ENCODE results near the gene SURF6.
"Not testable (repeated sequence)": the region's sequence is repeated elsewhere in the genome, so short reads cannot be mapped to it uniquely, and the experiment has no call there.

The SURF6 gene

GRCh38 chr9:133335924-133336811 is at the start of gene SURF6:
TSS of gene SURF6 (minus strand) at chr9:133336188. CDS start at chr9:133336132, 56 bp downstream.
- peak; percentile 68 for DNase-seq

DNA sequence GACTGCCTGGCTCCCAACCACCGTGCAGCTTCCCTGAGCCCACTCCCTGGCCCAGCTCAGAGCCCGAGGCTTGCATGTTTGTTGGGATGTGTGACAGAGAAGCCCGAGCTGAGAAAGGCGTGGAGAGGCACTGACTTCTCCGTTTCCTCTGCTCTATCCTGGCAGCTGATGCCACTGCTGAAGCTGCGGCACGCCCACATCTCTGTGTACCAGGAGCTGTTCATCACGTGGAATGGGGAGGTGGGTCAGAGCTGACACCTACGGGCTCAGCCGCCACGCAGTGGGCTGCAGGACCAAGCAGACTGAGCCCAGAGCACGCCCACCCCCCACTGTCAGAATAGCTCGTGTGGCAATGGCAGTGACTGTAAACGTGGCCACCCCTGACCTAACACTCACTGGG is 49.5 kb upstream of the SURF6 start:
- DNase-seq = no peak

DNA sequence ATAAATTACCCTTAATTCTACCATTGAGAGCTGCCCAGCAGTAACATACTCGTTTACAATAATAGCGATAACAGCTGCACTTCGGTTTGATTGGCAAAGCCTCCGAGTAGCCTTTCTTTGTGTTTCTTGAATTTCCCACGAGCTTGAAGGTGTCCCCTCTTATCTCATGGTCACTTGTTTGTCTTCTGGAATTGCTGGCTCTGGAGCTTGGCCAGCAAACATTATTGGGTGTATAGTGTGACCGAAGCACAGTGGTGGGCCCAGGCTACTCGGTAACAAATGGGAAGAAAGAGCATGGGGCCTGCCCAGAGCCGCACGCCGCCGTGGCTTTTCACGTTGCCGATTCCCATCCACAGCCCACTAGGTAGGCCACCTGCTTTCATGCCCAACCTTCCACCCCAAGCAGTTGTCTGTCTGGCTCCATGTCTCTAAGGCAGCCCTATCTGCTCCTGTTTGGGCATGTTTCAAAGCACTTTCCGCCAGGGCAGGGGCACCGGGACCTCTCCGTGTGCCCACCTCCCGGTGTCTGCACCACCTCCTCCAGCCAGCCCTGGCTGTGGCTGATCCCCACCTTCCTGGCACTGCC is 48.8 kb upstream of the SURF6 start:
- no peak for DNase-seq

DNA sequence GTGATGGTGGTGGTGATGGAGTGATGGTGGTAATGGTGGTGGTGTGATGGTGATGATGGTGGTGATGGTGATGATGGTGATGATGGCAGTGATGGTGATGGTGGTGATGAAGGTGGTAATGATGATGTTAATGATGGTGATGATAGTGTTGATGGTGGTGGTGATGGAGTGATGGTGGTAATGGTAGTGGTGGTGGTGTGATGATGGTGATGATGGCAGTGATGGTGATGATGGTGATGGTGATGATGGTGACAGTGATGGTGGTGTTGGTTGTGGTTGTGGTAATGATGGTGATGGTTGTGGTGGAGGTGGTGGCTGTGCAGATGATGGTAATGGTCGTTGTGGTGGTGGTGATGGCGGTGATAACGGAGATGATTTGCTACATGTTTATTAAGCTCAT is 47.5 kb upstream of the SURF6 start:
- DNase-seq = no peak

DNA sequence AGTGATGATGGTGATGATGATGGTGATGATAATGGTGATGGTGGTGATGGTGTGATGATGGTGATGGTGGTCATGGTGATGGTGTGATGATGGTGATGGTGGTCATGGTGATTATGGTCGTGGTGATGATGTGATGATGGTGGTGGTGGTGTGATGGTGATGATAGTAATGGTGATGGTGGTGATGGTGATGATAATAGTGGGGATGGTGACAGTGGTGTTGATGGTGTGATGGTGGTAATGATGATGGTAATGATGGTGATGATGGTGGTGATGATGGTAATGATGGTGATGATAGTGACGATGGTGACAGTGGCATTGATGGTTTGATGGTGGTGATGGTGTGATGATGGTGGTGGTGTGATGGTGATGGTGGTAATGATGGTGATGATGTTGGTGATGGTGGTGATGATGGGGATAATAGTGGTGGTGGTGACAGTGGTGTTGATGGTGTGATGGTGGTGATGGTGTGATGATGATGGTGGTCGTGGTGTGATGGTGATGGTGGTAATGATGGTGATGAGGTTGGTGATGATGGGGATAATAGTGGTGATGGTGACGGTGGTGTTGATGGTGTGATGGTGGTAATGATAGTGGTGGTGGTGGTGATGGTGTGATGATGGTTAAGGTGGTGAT is 46.6 kb upstream of the SURF6 start:
- no peak for DNase-seq

GRCh38 chr9:133380734-133381133 is 44.7 kb upstream of the SURF6 start:
- no peak for DNase-seq

DNA sequence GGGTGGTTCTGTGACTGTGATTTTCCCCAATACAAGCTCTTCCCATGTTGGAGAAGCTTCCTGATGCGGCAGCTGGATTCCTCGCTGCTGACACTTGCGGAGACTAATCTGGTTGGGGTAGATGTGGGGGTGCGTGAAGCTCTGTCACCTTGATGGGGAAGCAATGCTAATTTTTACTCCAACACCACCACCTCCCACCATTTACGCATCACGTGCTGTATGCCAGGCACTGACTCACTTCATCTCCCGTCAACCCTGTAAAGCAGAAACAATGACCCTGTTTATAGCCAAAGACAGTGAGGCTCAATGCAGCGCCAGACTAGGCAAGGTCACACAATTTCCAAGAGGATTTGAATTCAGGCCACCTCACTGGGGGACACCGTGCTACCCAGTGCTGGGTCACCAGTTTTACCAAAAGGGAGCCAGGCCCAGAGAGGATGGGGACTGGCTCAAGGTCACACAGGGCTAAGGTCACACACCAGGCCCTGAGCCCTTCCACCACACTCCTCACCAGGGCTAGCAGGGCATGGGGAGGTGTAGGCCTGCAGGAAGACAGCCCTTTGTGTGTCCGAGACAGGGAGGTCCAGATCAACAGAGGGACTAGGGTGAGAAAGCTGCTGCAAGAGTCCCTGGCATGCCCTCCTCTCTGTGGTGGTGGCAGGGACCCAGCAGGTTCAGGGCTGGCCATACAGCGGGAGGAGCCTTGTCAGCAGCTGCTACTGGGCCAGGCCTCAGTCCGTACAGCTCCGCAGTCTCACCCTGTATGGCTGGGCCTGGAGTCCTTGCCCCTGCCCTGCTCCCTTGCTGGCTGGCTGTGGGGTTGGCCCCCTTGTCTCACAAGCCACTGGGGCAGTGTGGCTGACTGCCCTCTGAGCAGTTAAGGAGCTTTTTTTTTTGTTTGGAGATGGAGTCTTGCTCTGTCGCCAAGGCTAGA is 43.4 kb upstream of the SURF6 start:
- DNase-seq = no peak

DNA sequence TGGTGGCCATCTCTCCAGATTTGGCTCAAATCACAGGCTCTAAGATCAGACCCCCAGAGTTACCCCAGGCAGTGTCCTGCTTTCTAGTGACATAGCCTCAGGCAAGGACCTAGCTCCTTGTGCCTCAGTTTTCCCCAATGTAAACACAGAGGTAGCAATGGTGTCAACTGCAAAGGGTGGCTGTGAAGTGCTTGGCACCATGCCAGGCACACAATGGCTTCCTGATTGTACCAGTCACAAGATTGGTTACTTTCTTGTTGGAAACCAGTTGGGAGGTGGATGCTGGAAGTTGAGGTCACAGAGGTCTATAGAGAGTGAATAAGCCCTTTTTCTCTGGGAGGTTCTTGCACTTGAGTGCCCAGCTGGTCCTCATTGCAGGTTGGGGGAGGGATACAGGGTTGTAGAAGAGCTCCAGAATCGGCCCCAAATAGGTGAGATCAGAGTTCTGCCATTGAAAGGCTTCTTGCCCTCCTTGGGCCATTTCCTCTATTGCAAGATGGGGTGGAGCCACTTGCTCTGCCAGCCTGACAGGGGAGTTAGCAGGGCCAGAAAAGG is 42.5 kb upstream of the SURF6 start:
- no peak for DNase-seq

DNA sequence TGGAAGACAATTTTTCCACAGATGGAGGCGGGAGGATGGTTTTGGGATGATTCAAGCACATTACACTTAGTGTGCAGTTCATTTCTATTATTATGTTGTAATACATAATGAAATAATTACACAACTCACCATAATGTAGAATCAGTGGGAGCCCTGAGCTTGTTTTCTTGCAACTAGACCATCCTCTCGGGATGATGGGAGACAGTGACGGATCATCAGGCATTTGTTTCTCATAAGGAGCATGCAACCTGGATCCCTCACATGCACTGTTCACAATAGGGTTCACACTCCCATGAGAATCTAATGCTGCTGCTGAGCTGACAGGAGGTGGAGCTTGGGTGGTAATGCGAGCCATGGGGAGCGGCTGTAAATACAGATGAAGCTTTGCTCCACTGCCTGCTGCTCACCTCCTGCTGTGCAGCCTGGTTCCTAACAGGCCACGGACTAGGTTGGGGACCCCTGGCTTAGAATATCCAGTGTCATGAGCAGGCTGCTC is 41.8 kb upstream of the SURF6 start:
- no peak for DNase-seq

- not testable (repeated sequence) for DNase-seq
Measured at GRCh38 chr9:133377280-133377679, 41.3 kb upstream of the SURF6 start.

DNA sequence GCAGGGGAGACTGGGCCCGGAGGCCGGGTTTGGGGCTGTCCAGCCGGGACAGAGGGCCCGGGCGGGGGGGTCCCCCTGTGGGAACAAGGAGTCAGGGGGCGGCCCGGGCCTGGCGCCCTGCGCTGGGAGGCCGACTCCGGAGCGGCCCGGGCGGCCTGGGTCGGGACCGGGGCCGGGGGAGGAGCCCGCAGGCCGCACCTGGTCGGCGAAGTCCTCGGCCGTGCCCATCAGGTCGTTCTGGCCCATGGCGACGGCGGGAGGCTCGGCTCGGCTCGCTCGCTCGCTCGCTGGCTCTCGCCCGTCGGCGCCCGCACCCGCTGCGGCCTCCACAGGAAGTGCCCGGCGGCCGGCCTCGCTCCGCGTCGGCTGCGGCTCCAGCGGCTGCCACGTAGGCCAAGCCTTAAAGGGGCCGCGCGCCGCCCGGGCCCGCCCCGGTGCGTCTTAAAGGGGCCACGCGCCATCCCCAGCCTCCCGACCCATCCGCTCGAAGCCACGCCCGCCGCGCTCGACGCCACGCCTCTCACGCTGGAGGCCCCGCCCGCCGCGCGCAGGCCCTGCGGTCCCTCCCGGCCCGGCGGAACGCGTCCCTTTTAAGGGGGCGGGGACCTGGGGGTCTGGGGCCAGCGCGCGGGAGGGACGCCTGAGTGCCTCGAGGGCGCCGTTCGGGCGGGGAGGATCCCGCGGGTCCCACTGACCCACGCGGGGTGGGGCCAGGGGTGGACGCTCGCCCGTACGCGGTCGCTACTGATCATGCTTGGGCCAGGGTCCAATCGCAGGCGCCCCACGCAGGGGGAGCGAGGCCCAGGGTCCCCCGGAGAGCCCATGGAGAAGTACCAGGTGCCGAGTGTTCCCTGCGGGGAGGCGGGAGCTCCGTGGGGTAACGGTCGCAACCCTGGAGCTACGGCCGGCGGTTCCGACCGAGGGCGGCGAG is 40.0 kb upstream of the SURF6 start, which contains the start of the genes STKLD1 and SURF4:
STKLD1 (plus strand) TSS at position 643 of the 931 bp plus-strand sequence; CDS start at position 751, 108 bp downstream.
SURF4 (minus strand) TSS at position 337 of the 931 bp plus-strand sequence; CDS start at position 246, 91 bp downstream.
- peak; percentile 87 for DNase-seq

DNA sequence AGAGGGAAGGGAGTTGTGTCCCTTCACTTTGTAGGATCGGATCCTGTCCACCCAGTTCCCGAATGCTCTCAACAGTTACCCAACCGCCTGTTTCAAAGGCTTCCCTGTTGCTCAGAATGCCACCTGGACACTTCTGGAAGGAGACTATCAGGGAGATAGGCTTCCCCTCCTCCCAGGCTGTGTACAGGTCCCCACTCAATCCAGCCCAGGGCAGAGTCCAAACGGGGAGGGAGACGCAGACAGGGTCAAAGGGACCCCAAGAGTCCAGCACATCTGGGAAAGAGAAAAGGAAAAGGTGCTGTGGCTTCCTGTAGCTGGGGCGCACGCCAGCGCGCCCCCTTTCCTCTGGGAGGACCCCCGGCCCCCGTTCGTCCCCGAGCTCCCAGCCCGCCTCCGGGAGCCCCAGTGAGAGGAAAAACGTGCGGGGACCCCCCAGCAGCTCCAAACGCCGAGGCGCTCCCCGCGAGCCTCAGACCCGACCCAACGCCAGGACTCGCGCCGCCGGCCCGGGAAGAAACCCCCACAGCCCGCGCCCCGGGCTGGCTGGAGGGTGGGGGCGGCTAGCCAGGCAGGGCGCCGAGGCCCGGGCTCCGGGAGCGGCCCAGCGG is 39.2 kb upstream of the SURF6 start:
- DNase-seq = no peak

DNA sequence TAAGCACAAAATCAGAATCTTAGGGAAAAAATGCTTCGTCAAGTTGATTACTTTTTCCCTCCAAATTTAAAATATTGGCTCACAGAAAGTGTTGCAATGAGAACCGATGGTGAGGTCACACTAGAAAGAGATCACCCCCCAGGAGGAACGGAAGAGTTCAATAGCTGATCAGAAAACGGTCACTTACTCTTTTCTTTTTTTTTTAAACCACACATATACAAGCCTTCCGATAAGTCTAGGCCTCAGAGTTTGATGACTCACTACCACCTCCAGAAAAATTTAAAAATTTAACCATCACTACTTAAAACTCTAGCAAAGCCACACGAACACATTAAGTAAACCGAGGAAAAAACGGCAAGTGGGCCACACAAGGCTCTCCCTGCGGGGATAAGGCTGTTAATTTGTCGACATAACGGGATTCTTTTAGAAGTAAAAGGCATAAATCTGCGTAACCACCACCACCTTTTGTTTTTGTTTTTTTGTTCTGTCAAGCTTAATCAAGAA is 38.7 kb upstream of the SURF6 start:
- DNase-seq = no peak

GRCh38 chr9:133372144-133372543 is 36.2 kb upstream of the SURF6 start:
- DNase-seq = no peak

- no peak for DNase-seq
Measured at GRCh38 chr9:133371261-133371711, 35.3 kb upstream of the SURF6 start.

GRCh38 chr9:133370685-133371084 is 34.7 kb upstream of the SURF6 start:
- no peak for DNase-seq

GRCh38 chr9:133369933-133370332 is 33.9 kb upstream of the SURF6 start:
- no peak for DNase-seq

DNA sequence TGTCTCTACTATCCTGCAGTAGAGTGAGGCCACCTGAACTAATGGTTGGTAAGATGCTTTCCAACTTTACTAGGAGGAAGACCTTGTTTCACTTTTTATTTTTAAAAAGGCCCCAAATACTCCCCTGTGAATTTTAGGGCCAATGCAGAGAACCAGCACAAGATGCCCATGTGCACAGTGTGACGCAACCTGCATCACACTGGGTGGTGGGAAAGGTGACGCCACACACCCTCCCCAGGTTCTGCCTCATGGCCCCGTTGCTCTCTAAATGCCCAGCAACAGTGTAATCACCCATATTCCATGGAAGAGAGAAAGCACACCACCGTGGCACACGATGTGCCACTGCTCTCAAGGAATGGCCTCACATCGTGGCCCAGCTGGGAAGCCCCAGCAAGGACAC is 33.4 kb upstream of the SURF6 start:
- no peak for DNase-seq

DNA sequence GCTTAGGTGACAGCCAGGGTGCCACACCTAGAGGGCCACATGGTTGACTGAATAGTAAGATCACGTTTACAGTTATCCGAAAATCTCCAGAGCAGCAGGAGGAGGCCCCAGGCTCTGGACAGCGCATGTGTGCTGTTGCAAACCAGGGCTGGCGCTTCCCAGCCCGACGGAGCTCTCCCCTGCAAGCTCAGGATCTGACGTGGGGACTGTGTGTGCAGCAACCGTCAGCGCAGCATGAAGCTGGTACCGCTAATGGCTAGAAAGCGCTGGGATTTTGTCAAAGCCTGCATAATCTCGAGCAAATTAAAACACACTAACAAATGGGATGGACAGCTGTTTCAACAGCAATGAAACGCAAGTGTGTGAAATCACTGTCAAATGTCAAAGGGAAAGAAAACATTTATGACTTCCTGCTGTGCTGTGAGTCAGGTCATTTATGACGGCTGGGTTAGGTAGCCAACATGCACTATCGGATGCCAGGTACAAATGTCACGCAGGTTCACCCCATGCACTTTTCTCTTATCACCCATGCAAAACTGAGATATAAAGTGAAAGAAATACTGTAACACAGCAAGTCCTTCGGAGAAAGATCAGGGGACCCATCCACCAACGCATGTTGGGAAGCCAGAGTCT is 32.4 kb upstream of the SURF6 start:
- DNase-seq = no peak

DNA sequence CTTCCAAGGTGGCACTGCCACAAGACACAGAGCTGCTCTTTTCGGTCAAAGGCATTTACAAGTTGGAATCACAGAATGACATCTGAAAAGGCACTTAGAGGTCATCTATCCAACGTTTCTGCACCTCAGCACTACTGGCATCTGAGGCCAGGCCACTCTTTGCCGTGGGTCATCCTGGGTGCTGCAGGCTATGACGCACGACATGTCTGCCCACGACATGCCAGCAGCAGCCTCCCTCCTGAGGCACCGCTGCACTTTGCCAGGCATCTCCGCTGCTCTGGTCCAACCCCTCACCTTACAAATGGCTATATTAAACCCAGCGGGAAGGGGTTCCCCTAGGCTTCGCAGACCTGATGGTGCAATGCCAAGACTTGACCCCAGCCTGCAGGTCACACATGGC is 31.8 kb upstream of the SURF6 start:
- DNase-seq = no peak

All from NCI-H1048 (cell line).